HCT116 (cell line): Measurements from ENCODE around the gene STK24.

Source experiments
- POLR2A ChIP-seq: IDR thresholded peaks from 2 replicates; pipeline ENCODE4 v1.7.0; 2011; ENCODE audit warnings: borderline replicate concordance; ENCODE audit not compliant: insufficient read depth, insufficient read length; ENCODE audit errors: extremely low read depth
- SP1 ChIP-seq: IDR thresholded peaks from 2 replicates; pipeline ENCODE4 v1.6.1; 2012; ENCODE audit warnings: low read depth
- YY1 ChIP-seq: IDR thresholded peaks from 2 replicates; pipeline ENCODE4 v1.6.1; 2011; ENCODE audit warnings: low read length, low read depth, moderate library complexity, mild to moderate bottlenecking; ENCODE audit not compliant: insufficient replicate concordance; ENCODE audit errors: extremely low read depth

DNA sequence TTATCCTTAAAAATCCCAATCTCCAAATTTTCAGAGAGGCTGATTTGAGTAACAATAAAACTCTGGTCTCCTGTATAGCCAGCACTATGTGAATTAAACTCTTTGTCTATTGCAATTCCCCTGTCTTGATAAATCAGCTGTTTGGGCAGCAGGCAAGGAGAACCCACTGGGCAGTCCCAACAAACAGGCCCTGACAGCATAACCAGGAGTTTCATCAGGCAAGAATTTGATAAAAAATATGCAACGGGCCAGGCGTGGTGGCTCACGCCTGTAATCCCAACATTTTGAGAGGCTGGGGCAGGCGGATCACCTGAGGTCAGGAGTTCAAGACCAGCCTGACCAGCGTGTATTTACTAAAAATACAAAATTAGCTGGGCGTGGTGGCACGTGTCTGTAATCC lies 42.1 kb downstream of the STK24 start:
- TF ChIP-seq YY1: no peak
- no peak for TF ChIP-seq POLR2A
- TF ChIP-seq SP1: no peak
